Neutrophil (primary cell): ENCODE measurements around the gene PSMC5.

Experiments used
- H3K27ac ChIP-seq: fragments of 200-600 bp; sonication (generic); 2 replicates; pipeline ENCODE4 v1.5.1; 2016; ENCODE audit warnings: mild to moderate bottlenecking, moderate library complexity
- H3K27me3 ChIP-seq: fragments of 200-600 bp; sonication (generic); 2 replicates; pipeline ENCODE4 v1.6.0; 2016; ENCODE audit warnings: mild to moderate bottlenecking
- H3K36me3 ChIP-seq: fragments of 200-600 bp; sonication (generic); 2 replicates; pipeline ENCODE4 v1.5.1; 2017
- H3K4me1 ChIP-seq, 2 experiments: fragments of 200-600 bp in 1 of 2; sonication (generic) in 1 of 2; 1 replicate in 1 of 2; 2 replicates in 1 of 2; pipeline versions ENCODE4 v1.5.1 to v1.6.1; 2013 to 2016; ENCODE audit warnings: low read depth in 1 of 2, low read length in 1 of 2, mild to moderate bottlenecking in 1 of 2, moderate library complexity in 1 of 2; ENCODE audit not compliant: control insufficient read depth in 1 of 2, insufficient read depth in 1 of 2
- H3K4me3 ChIP-seq, 2 experiments: fragments of 200-600 bp in 1 of 2; sonication (generic) in 1 of 2; 1 replicate in 1 of 2; 2 replicates in 1 of 2; pipeline ENCODE4 v1.5.1; 2013 to 2016; ENCODE audit warnings: low read depth in 1 of 2, low read length in 1 of 2, mild to moderate bottlenecking in 1 of 2, moderate library complexity in 1 of 2
- H3K9me3 ChIP-seq: fragments of 200-600 bp; sonication (generic); 2 replicates; pipeline ENCODE4 v1.5.1; 2016
- TF ChIP-seq, protein P1 (sequence below): fragments of 200-600 bp; sonication (generic); IDR thresholded peaks from 2 replicates; pipeline ENCODE4 v1.5.1; 2016; ENCODE audit warnings: antibody characterized with exemption

The PSMC5 gene

DNA sequence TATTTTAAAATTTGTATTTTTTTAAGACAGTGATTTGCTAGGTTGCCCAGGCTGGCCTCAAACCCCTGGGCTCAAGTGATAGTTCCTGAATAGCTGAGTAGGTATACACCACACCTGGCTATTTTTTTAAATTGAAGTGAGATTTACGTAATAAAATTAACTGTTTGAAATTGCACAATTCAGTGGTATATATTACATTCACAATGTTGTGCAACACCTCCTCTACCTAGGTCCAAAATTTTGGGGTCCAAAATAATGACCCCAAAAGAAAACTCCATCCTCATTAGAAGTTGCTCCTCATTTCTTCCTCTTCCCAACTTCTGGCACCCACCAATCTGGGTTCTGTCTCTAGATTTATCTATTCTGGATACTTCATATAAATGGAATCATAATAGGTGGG lies 18.3 kb downstream of the PSMC5 start:
- TF ChIP-seq, protein P1, sequence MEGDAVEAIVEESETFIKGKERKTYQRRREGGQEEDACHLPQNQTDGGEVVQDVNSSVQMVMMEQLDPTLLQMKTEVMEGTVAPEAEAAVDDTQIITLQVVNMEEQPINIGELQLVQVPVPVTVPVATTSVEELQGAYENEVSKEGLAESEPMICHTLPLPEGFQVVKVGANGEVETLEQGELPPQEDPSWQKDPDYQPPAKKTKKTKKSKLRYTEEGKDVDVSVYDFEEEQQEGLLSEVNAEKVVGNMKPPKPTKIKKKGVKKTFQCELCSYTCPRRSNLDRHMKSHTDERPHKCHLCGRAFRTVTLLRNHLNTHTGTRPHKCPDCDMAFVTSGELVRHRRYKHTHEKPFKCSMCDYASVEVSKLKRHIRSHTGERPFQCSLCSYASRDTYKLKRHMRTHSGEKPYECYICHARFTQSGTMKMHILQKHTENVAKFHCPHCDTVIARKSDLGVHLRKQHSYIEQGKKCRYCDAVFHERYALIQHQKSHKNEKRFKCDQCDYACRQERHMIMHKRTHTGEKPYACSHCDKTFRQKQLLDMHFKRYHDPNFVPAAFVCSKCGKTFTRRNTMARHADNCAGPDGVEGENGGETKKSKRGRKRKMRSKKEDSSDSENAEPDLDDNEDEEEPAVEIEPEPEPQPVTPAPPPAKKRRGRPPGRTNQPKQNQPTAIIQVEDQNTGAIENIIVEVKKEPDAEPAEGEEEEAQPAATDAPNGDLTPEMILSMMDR, result no peak
- H3K27me3 ChIP-seq, result no peaks in the 10 kb centered on the region
- peaks cover 31 to 35% of the 10 kb centered on the region in 2 experiments for H3K4me1 ChIP-seq
- no peak overlapping the region for H3K27ac ChIP-seq
- H3K9me3 ChIP-seq, result no peaks in the 10 kb centered on the region
- no peaks in the 10 kb centered on the region for H3K36me3 ChIP-seq
- H3K4me3 ChIP-seq, result no peak overlapping the region

DNA sequence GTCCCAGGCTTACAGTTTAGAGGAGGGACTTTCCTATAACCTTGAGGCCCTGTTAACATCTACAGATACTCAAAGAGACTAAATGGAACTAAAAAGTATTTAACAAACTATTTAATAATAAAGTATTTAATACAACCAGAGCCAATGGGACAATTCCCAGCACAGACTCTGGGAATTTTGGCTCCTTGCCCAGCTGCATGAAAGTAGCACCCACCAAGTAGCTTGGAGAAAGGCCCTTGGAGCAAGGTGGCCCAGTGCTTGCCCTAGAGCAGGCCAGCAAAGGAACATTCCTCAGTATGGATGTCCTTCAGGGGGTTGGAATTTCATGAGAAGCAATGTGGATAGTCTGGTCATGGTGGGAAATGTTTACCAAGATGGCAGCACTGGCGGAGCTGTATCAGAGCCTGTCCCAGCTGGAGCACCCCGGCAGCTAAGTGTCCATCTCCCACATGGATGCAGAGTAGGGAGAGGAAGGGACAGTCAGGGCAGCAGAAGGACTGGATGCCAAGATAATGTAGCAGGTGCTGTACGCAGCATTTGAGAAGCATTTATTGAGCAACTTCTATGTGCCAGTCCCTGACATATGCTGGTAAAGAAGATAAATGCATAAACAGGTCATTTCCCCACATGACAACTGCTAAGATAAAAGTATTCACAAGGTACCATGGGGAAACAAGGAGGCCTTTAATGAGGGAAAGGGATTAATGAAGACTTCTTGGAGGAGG lies 20.5 kb downstream of the PSMC5 start:
- TF ChIP-seq, protein P1, result no peak
- H3K27ac ChIP-seq, result no peak overlapping the region
- peaks cover 6% of the 10 kb centered on the region for H3K27me3 ChIP-seq
- no peaks in the 10 kb centered on the region for H3K36me3 ChIP-seq
- no peak overlapping the region for H3K4me3 ChIP-seq
- no peaks in the 10 kb centered on the region for H3K9me3 ChIP-seq
- peaks cover 14 to 18% of the 10 kb centered on the region in 2 experiments for H3K4me1 ChIP-seq

DNA sequence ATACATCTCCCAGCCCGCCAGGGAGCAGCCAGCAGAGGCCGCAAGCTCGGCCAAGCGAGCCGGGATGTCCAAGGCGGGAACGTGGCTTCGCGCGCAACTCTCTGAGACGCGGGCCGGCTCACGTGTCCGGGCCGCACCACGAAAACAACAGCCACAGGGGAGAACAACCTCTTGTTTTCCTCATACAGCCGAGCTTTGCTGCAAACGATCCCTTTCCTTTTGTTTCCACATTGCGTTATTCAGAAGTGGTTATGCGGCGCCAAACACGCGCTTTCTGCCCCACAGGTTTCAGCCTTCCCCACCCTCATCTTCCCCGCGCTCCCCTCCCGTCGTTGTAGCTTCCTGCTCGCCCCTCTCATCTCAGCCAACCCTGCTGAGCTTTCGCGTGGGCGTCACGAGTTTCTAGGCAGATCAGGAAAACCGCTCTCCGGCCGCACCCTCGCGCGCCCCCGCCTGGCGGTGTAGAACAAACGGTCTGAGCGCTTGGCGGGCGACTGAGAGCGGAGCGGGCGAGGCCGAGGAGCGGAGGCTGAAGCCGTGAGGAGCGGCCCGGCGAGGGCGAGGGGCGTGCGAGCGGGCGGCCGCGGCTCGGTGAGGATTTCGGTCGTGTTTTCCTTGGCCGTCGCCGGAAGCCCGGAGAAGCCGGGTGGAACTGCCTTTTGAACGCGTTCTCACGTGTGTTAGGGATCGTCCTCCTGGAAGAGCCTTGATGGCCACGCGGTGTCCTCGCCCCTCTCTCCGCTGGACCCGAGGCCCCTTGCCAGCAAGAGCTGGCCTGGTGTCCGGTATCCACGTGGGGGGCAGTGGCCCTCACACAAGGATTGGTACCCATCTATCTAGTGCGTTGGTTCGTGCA lies 21.8 kb downstream of the PSMC5 start:
- Histone ChIP-seq H3K27me3 (peaks cover 17% of the 10 kb centered on the region), H3K36me3 (no peaks in the 10 kb centered on the region), H3K4me3 (peak overlapping the region; percentile 47 to 55), H3K4me1 (peaks cover 6 to 8% of the 10 kb centered on the region in 2 experiments), H3K9me3 (no peaks in the 10 kb centered on the region), H3K27ac (peak overlapping the region; percentile 82)
- TF ChIP-seq, protein P1, result peak; percentile 79

DNA sequence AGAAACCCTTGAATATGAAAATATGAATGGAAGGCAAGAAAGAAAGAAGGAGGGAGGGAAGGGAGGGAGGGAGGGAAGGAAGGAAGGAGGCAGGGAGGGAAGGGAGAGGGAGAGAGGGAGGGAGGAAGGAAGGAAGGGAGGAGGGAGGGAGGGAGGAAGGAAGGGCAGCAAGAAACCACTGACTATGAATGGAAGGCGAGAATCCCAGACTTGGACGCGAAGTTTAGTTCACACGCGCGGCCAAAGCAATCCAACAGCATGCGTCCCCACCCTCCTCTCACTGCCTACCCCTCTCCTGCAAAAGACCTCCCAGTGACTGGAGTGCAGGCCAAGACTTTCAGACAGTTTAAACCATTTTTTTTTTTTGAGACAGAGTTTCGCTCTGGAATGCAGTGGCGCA lies 23.2 kb downstream of the PSMC5 start:
- Histone ChIP-seq H3K27ac (no peak overlapping the region), H3K27me3 (peaks cover 17% of the 10 kb centered on the region), H3K4me1 (peaks cover 6 to 8% of the 10 kb centered on the region in 2 experiments), H3K4me3 (no peak overlapping the region), H3K9me3 (no peaks in the 10 kb centered on the region), H3K36me3 (no peaks in the 10 kb centered on the region)
- TF ChIP-seq, protein P1, result no peak

- TF ChIP-seq, protein P1, result no peak
- no peak overlapping the region for H3K27ac ChIP-seq
- no peak overlapping the region for H3K4me3 ChIP-seq
- H3K27me3 ChIP-seq, result peaks cover 17% of the 10 kb centered on the region
- peaks cover 6 to 8% of the 10 kb centered on the region in 2 experiments for H3K4me1 ChIP-seq
- no peaks in the 10 kb centered on the region for H3K36me3 ChIP-seq
- H3K9me3 ChIP-seq, result no peaks in the 10 kb centered on the region
These were observed 26.0 kb downstream of the PSMC5 start for GRCh38 chr17:63853260-63853659.
